ENCODE measurements around the gene KIAA0586.
"Not testable (repeated sequence)": the region's sequence is repeated elsewhere in the genome, so short reads cannot be mapped to it uniquely, and the experiment has no call there.

KIAA0586 gene

GRCh38 chr14:58427281-58428117 is at the start of gene KIAA0586, which contains the start of gene TIMM9:
KIAA0586 (plus strand) TSS chr14:58427719; CDS start chr14:58428265, 546 bp downstream.
TIMM9 (minus strand) TSS chr14:58427531; CDS start chr14:58411945, 15,586 bp downstream.
- DNase-seq (ENCODE audit: low read depth): peak; percentile 99

- no peak for DNase-seq (ENCODE audit: low read depth)
These were observed 36.7 kb upstream of the KIAA0586 start for GRCh38 chr14:58390830-58391229.

- DNase-seq (ENCODE audit: low read depth): no peak
These were observed 32.0 kb upstream of the KIAA0586 start for GRCh38 chr14:58395562-58395811.

- peak; percentile 73 for DNase-seq (ENCODE audit: low read depth)
These were observed 31.4 kb upstream of the KIAA0586 start, which contains the start of gene TOMM20L for GRCh38 chr14:58395812-58396788. TOMM20L (plus strand) TSS chr14:58395930; CDS start chr14:58395958, 28 bp downstream.

GRCh38 chr14:58397156-58397555 is 30.4 kb upstream of the KIAA0586 start:
- DNase-seq (ENCODE audit: low read depth): no peak

- DNase-seq (ENCODE audit: low read depth): no peak
These were observed 29.0 kb upstream of the KIAA0586 start for GRCh38 chr14:58398495-58398894.

GRCh38 chr14:58398895-58399294 is 28.6 kb upstream of the KIAA0586 start:
- DNase-seq (ENCODE audit: low read depth): no peak

- DNase-seq (ENCODE audit: low read depth): no peak
These were observed 25.9 kb upstream of the KIAA0586 start for GRCh38 chr14:58401587-58401986.

GRCh38 chr14:58408681-58409215 is 18.8 kb upstream of the KIAA0586 start:
- DNase-seq (ENCODE audit: low read depth): no peak

GRCh38 chr14:58414845-58415244 is 12.7 kb upstream of the KIAA0586 start:
- DNase-seq (ENCODE audit: low read depth): peak; percentile 16

- DNase-seq (ENCODE audit: low read depth): no peak
These were observed 11.6 kb upstream of the KIAA0586 start for GRCh38 chr14:58415636-58416547.

- DNase-seq (ENCODE audit: low read depth): not testable (repeated sequence)
These were observed 10.6 kb upstream of the KIAA0586 start for GRCh38 chr14:58416934-58417333.

- peak; percentile 71 for DNase-seq (ENCODE audit: low read depth)
These were observed 744 bp upstream of the KIAA0586 start for GRCh38 chr14:58426670-58427280.

GRCh38 chr14:58428118-58428683 is 682 bp downstream of the KIAA0586 start:
- peak; percentile 77 for DNase-seq (ENCODE audit: low read depth)

GRCh38 chr14:58430156-58430555 is 2.6 kb downstream of the KIAA0586 start:
- DNase-seq (ENCODE audit: low read depth): peak; percentile 75

GRCh38 chr14:58439476-58439875 is 12.0 kb downstream of the KIAA0586 start:
- DNase-seq (ENCODE audit: low read depth): no peak

- DNase-seq (ENCODE audit: low read depth): no peak
These were observed 17.1 kb downstream of the KIAA0586 start for GRCh38 chr14:58444627-58445026.

GRCh38 chr14:58455593-58456265 is 28.2 kb downstream of the KIAA0586 start:
- DNase-seq (ENCODE audit: low read depth): peak; percentile 87

GRCh38 chr14:58460772-58461171 is 33.3 kb downstream of the KIAA0586 start:
- no peak for DNase-seq (ENCODE audit: low read depth)

- DNase-seq (ENCODE audit: low read depth): no peak
These were observed 35.6 kb downstream of the KIAA0586 start for GRCh38 chr14:58463147-58463546.

Data from ELR (cell line).